SK-N-DZ (cell line): ENCODE results near the gene SQSTM1.

ENCODE experiments used
- DNase-seq: peaks from one replicate; pipeline ENCODE4 v3.0.0-alpha.2; 2015; ENCODE audit warnings: low spot score

SQSTM1 gene

GRCh38 chr5:179805529-179806249, 15.0 kb upstream of the SQSTM1 start:
- DNase-seq, result no peak

GRCh38 chr5:179806250-179807048, 14.3 kb upstream of the SQSTM1 start, which contains the start of gene MGAT4B:
Gene MGAT4B (minus strand): TSS chr5:179806866. CDS start chr5:179806583, 283 bp downstream.
- peak; percentile 57 for DNase-seq

- DNase-seq, result no peak
Observed at GRCh38 chr5:179812135-179812825, 8.4 kb upstream of the SQSTM1 start.

- no peak for DNase-seq
Observed at GRCh38 chr5:179812997-179813607, 7.6 kb upstream of the SQSTM1 start.

GRCh38 chr5:179814090-179814489, 6.6 kb upstream of the SQSTM1 start:
- no peak for DNase-seq

GRCh38 chr5:179815491-179816249, 5.0 kb upstream of the SQSTM1 start:
- no peak for DNase-seq

- no peak for DNase-seq
Observed at GRCh38 chr5:179816401-179816795, 4.3 kb upstream of the SQSTM1 start.

- no peak for DNase-seq
Observed at GRCh38 chr5:179816796-179817469, 3.8 kb upstream of the SQSTM1 start.

- DNase-seq, result no peak
Observed at GRCh38 chr5:179817470-179817840, 3.2 kb upstream of the SQSTM1 start.

GRCh38 chr5:179817890-179818745, 2.6 kb upstream of the SQSTM1 start:
- DNase-seq, result no peak

GRCh38 chr5:179818746-179819295, 1.9 kb upstream of the SQSTM1 start:
- DNase-seq, result peak; percentile 76

GRCh38 chr5:179819296-179820126, 1.2 kb upstream of the SQSTM1 start:
- peak; percentile 81 for DNase-seq

GRCh38 chr5:179820127-179820482, 600 bp upstream of the SQSTM1 start:
- no peak for DNase-seq

- DNase-seq, result peak; percentile 82
Observed at GRCh38 chr5:179821298-179822058, 773 bp downstream of the SQSTM1 start.

- DNase-seq, result no peak
Observed at GRCh38 chr5:179822059-179822432, 1.3 kb downstream of the SQSTM1 start.

GRCh38 chr5:179822444-179822990, 1.8 kb downstream of the SQSTM1 start:
- DNase-seq, result no peak
